ENCODE results near the gene CATSPERZ. TPM values are rescaled to one million over a fixed set of nuclear protein-coding genes. Genes with fewer than 3 reads are reported as not detected.

CATSPERZ gene
- polyA plus RNA-seq, 3 donors = 0.15 TPM; not detected in 1

DNA sequence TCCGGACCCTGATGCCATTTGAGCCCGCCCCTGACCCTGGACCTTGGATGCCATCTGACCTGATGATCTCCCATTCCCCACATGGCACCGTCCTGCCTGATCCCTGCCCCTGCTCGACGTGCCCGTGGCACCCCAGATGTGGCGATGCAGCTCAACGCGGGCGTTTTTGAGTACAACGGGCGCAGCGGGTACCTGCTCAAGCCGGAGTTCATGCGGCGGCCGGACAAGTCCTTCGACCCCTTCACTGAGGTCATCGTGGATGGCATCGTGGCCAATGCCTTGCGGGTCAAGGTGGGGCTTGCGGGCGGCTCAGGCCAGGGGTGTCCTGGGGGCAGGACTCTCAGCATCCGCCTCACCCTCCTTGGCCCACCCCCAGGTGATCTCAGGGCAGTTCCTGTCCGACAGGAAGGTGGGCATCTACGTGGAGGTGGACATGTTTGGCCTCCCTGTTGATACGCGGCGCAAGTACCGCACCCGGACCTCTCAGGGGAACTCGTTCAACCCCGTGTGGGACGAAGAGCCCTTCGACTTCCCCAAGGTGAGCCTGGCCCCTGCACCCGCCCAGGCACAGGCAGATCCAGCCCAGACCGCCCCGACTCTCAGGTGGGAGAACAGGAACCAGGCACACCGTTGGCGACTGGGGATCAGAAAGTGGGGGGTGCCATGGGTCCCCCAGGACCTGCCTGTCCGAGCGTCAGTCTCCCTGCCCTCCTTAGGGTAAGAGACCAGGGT is 37.7 kb upstream of the CATSPERZ start:
- no peak overlapping the region for H3K27ac ChIP-seq (ENCODE audit: low read depth, low read length)
- WGBS, 3 donors = 92 to 94% (median 94%) methylated on average over 40 to 42 of the region's 42 CpGs

DNA sequence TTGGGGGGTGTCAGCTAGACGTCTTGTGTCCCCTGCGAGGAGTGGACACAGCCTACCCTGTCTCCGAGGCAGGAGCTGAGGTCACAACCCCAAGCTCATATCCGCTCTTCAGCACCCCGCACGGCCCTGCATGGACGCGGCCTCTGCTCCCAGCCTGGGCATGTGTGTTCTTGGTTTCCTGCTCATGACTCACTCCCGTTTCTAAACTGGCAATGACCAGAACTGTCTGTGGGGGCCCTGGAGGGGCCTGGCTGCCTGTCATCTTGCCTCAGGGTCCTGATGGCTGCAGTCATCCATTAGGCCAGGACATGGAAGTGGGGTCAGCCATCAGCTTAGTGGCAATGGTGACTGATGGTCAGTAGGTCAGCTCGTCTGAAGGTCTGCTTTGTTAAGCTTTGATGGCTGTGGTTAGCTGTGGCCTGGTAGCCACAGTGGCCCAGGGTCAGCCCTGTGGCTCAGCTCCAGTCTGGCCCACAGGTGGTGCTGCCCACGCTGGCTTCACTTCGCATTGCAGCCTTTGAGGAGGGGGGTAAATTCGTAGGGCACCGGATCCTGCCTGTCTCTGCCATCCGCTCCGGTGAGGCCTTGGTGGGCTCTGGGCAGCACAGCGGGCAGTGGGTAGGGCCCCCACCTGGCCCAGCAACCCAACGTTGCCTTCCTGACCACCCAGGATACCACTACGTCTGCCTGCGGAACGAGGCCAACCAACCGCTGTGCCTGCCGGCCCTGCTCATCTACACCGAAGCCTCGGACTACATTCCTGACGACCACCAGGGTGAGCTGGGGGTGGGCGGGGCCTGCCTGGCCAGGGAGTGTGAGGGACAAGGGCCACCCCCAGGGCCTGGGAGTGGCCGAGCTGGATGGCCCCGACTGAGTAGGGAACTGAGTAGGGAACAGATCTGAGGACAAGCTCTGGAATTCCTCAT is 36.9 kb upstream of the CATSPERZ start:
- 84 to 90% (median 86%) methylated on average over 29 of the region's 29 CpGs for WGBS, 3 donors
- no peak overlapping the region for H3K27ac ChIP-seq (ENCODE audit: low read depth, low read length)

- no peak overlapping the region for H3K27ac ChIP-seq (ENCODE audit: low read depth, low read length)
- WGBS, 3 donors = 92 to 98% (median 95%) methylated on average over 8 of the region's 8 CpGs
Observed at GRCh38 chr11:64263947-64264317, 36.2 kb upstream of the CATSPERZ start.

DNA sequence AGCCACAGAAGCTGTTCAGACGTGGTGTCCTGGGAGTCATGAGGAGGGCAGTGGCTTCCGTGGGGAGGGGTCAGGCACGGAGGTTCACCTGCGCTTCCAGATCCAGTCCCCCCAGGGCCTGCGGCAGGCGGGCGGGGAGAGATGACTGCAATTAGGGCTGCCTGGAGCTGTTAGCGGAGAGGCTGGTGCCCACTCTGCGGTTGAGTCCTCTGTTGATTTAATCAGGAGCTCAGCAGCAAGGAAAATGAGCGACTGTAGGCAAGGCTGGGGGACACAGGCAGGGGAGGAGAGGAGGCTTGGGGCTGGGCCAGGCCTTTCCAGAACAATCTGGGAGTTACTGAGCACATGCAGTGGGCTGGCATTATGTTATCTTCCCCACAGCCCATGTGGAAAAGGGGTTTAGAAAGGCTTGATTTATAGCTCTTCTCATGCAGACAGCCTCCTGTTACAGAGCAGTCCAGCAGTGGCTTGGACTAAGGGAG is 35.7 kb upstream of the CATSPERZ start:
- H3K27ac ChIP-seq (ENCODE audit: low read depth, low read length) = no peak overlapping the region
- 87 to 91% (median 87%) methylated on average over 10 of the region's 10 CpGs for WGBS, 3 donors

GRCh38 chr11:64265176-64266160 is 34.7 kb upstream of the CATSPERZ start:
- WGBS, 3 donors = 91 to 94% (median 92%) methylated on average over 33 to 35 of the region's 35 CpGs
- no peak overlapping the region for H3K27ac ChIP-seq (ENCODE audit: low read depth, low read length)

DNA sequence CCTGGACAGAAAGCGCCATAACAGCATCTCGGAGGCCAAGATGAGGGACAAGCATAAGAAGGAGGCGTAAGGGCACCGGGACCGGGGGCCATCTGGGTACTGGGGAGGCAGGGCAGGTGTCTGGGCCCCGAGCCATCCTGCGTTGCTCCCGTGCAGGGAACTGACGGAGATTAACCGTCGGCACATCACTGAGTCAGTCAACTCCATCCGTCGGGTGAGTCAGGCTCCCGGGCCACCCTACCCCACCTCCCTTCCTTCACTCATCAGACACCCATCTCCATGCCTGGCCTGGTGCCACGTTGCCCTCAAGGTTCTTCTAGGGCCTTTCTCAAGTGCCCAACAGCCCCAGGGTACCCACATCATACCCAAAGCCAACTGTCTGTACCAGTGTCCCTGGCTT is 33.8 kb upstream of the CATSPERZ start:
- WGBS, 3 donors = 87 to 94% (median 92%) methylated on average over 15 of the region's 15 CpGs
- H3K27ac ChIP-seq (ENCODE audit: low read depth, low read length) = no peak overlapping the region

DNA sequence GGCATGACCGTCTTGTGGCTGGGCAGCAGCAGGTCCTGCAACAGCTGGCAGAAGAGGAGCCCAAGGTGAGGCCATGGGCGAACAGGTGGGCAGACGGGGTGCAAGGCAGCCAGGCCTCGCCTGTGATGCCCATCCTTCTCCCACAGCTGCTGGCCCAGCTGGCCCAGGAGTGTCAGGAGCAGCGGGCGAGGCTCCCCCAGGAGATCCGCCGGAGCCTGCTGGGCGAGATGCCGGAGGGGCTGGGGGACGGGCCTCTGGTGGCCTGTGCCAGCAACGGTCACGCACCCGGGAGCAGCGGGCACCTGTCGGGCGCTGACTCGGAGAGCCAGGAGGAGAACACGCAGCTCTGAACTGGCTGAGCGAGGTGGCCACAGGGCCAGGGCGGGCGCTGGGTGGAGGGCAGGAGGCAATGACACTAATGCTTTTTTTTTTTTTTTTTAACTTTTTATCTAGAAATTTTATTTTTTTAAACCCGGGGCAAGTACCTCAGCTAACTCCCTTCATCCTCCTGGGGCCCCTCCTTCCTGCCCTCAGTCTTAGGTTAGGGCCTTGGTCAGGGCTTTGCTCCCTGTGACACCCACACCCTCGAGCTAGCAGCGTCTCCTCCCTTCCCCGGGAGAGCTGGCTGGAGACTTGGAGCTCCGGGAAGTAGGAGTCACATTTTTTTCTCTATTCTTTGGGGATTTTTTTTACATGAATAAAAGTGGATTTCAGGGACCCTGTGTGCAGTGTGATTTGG is 32.8 kb upstream of the CATSPERZ start:
- WGBS, 3 donors = 73 to 90% (median 77%) methylated on average over 27 of the region's 27 CpGs

GRCh38 chr11:64268025-64268892 is 31.9 kb upstream of the CATSPERZ start:
- H3K27ac ChIP-seq (ENCODE audit: low read depth, low read length) = no peak overlapping the region
- 20 to 44% (median 26%) methylated on average over 23 of the region's 23 CpGs for WGBS, 3 donors

More for the DNA sequence above, 32.8 kb upstream of the CATSPERZ start:
- no peak overlapping the region for H3K27ac ChIP-seq (ENCODE audit: low read depth, low read length)

- peak overlapping the region; percentile 48 for H3K27ac ChIP-seq (ENCODE audit: low read depth, low read length)
- WGBS, 3 donors = 1% methylated on average over 33 to 34 of the region's 34 CpGs
Observed at GRCh38 chr11:64268893-64269539, 31.1 kb upstream of the CATSPERZ start.

- 0 to 1% (median 0%) methylated on average over 57 to 58 of the region's 58 CpGs for WGBS, 3 donors
- peak overlapping the region; percentile 76 for H3K27ac ChIP-seq (ENCODE audit: low read depth, low read length)
Observed at GRCh38 chr11:64269540-64270220, 30.5 kb upstream of the CATSPERZ start.

DNA sequence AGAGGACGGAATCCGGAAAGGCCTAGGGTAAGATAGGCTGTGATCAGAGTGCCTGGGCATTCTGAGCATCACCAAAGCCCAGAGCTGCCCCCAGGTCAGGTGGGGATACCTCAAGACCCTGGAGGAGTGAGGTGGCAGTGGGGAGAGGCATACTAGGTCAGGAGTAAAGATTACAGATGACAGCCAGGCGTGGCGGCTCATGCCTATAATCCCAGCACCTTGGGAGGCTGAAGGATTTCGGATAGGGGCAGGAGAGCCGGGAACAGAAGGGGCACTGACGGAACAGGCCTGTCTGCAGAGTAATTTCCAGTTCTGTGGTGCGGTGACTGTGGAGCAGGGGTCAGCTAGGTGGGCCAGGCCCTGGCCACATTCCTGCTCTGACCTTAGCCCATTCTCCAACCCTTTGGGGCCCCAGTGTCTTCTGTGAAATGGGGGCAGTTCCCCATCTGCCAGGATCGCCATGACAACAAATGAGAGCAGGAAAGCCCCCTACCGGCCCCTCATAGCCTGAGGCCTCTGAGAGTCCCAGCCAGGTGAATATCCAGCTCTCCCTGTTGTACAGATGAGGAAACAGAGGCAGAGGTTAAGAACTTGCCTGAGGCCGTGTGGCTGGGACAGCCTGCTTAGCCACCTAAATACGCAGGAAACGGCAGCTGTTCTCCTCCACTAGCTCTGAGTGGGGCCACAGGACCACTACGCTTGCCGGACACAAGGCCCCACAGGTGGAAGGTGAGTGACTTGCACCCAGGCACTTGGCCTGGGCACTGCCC is 24.9 kb upstream of the CATSPERZ start:
- no peak overlapping the region for H3K27ac ChIP-seq (ENCODE audit: low read depth, low read length)
- 89 to 94% (median 91%) methylated on average over 15 of the region's 15 CpGs for WGBS, 3 donors

DNA sequence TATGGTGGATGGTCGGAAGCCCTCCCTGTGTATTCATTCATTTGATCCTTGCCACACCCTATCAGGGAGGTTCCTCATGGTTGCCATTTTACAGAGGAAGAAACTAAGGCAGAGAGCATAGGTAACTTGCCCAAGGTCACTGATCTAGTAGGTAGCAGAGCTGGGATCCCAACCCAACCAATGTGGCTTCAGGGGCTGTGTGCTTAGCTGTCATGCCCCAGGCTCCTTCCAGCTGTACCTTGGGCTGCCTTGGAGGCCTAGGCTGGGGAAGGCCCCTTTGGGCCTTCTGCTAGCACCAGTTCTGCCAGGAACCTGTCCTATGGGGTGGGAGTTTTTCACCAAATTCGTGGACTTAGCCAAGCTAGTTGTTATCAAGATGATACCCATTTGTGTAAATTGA is 24.3 kb upstream of the CATSPERZ start:
- 79 to 86% (median 84%) methylated on average over 2 of the region's 2 CpGs for WGBS, 3 donors
- no peak overlapping the region for H3K27ac ChIP-seq (ENCODE audit: low read depth, low read length)

DNA sequence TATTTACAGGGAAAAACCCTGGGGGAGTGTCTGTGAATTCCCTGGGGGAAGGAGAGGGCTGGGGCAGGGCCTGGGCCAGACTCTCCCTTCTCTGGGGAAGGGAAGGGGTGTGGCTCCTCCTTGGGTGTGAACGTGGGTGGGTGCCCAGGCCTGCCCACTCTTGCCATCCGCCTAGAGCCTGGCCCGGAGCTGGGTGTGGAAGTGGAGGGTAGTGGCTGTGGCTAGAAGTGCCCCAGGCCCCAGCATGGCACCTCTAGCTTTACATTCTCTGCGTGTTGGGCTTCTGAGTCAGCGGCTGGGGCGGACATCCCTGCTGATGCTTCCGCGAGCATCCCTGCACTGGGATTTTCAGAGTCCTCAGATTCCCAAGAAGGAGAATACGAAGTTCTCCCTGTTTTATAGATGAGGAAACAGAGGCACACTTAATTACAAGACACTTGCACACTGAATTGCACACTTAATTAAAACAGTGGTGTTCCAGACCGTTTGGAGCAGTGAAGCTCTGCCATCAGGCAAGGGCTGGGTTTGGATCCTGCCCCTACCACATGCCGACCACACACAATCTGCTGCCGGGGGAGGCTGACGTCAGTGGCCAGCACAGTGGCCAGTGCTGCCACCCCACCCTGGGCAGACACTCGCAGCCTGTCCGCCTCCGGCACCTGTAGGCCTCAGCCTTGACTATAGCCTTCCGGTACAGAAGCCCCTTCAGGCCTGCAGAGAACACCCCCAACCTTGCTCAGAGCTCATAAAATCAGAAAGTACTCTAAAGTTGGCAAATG is 23.3 kb upstream of the CATSPERZ start:
- H3K27ac ChIP-seq (ENCODE audit: low read depth, low read length) = no peak overlapping the region
- 76 to 89% (median 81%) methylated on average over 17 of the region's 17 CpGs for WGBS, 3 donors

- WGBS, 3 donors = 85 to 95% (median 88%) methylated on average over 8 of the region's 8 CpGs
- no peak overlapping the region for H3K27ac ChIP-seq (ENCODE audit: low read depth, low read length)
Observed at GRCh38 chr11:64278576-64279190, 21.5 kb upstream of the CATSPERZ start.

Data from adipose tissue (tissue), 3 donors.